ENCODE results near the gene KAZN.

The KAZN gene

DNA sequence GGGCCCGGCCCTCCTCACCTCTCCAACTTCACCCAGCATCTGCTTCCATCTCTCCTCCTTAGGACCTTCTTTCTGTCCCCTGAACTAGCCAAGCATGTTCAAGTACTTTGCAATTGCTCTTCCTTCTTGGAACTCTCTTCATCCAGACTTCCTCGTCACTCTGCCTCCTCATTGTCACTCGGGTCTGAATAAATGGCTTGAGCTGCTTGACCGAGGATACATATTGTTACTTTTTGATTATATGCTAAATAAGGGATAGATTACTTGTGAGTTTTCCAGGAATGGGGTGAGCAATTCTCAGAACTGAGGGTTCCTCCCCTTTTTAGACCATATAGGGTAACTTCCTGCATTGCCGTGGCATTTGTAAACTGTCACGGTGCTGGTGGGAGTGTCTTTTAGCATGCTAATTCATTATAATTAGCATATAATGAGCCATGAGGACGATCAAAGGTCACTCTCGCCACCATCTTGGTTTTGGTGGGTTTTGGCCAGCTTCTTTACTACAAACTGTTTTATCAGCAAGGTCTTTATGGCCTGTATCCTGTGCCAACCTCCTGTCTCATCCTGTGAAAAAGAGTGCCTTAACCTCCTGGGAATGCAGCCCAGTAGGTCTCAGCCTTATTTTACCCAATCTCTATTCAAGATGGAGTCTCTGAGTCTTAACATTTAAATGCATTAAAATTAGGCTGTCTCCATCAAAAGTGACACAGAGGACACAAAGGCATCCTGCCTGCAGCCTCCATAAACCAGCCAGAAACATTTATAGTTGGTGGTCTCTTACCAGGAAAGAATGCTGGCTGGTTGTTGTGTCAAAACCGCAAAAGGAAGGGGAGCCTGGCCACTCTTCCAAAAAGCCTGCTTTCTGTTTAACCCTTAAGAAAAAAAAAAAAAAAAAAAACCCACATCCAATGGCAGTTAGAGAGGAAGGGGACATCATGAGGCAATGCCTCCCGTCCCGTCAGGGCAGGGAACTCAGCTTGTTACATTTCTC is 179.3 kb downstream of the KAZN start:
- no peak for DNase-seq

DNA sequence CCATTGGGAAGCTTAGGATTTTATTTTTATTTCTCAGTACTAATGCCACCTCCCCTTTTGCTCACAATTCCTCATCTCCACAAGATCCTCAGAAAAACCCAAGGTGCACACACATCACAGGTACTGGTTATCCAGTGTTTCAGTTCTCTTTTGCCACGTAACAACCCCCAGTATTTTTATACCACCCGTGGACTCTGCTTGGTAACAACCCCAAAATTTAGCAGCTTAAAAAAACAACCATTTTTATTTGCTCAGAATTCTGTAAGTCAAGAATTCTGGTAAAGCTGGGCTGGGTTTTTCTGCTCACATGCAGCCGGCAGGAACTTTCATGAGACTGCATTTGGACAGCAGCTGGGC is 180.0 kb downstream of the KAZN start:
- DNase-seq = no peak

DNA sequence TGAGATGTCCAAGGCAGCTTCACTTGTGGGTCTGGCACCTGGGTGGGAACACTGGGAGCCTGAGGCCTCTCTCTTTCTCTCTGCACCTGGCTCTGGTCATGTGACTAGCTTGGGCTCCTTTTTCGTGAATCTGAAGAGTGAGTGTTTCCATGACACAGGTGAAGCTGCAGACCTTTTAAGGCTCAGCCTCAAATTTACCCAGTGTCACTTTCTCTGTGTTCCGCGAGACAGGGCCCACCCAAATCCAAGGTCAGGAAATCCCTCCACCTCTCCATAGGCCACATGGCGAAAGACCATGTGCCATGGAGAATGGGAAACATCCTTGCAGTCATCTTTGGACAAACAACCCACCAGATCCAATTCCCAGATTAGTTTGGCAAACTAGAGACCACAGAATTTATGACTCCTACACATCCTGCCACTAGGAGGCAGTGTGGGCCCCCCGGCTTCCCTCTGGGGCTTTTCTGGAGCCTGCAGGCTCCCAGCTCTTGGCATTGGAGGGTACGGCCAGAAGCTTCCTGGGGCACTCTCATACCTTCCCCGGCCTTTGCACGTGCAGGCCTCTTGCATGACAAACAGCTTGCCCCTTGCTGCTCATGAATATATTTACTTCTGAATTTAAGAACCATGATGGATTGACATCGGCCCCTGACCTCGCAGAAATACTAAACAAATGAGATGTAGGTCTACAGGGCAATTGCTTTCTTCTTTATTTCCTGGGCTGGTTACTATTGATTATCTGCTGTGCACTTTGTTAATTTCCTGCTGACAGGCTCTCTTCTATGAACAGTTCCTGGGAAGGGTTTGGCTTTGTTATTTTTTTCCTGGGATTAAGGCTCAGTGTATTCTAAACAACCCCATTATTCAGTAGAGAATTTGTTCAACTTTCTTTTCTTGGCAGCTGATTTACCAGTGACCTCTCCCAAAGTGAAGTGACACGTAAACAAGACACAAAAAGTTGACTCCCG is 180.7 kb downstream of the KAZN start:
- DNase-seq = peak; percentile 67

DNA sequence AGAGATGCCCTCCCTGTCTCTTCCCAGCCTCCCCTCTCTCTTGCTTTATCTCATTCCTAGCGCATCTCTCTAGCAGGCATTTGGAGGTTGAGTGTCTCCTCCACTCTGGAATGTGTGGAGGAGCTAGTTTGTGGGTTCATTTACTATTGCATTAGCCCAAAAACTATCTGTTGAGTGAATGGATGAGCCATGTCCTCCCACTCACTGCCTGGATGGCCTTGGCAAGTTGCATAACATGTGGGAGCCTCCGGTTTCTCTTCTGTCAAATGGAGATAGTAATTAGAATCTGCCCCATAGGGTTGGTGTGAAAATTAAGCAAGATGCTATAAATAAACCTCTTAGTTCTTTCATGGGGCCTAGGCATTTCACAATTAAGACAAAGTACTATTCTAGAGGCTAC is 181.8 kb downstream of the KAZN start:
- no peak for DNase-seq

DNA sequence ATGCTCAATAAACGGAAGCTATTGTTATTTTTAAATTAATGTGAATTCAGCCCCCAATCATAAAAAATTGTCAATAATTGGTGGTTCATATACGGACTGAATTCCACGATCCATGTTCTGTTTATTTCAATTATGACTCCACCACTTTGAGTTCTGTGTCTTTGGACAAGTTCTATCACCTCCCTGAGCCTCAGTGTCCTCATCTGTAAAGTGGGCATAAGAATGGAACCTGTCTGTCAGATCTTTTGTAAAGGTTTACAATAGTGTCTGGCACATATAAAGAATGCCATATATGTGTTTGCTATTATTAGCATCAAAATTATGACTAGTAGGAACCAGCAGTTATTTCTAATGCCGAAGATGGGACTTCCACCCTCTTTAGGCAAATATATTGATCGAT is 183.3 kb downstream of the KAZN start:
- DNase-seq = no peak

DNA sequence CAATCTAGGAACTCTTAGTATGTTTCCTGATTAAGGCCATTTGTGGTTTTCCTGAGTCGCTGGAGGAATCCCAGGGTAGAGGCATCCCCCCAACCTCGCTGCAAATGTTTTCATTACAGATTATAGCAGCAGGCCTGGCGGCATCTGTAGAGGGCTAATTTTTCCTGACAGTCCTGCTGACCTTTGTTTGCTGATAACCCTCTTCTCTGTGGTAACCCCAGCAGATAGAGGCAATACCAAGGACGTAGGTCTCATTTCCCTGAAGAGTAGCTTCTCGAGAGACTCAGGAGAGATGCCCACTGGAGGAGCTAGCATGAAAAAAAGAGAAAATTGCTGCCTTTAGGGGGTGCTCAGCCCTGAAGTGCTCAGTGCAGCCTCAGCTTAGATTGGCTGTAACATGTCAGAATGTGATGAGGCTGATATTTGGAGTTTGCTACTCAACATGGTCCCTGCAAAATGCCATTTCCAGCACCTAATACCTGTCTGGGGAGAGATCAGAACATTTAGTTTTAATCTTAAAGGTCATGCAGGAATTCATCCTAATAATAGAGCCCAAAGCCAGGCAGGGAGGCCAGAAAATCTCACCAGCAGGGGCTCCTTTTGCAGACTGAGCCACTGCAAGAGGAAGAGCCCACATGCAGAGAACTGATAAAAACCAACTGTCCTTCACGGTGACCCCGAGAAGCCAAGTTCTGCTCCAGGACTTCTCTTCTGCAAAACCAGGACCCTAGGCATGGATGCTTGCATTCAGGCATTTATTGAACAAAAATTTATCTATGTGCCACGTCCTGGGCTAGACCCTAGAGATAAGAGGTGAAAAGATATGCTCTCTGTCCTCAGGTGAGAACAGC is 184.5 kb downstream of the KAZN start:
- DNase-seq = no peak

DNA sequence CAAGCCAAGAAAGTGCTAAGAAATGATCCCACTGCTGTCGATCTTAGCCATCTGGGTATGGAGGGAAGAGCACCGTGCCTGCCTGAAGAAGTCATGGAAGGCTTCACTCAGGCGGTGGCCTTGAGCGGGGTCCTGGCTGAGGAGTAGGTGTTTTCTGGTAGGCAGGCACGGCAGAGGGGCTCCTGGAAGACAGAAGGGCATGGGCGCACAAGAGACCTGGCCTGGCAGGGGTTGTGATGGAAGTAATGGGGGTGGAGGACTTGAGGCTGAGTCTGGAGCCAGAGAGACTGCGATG is 185.1 kb downstream of the KAZN start:
- no peak for DNase-seq

DNA sequence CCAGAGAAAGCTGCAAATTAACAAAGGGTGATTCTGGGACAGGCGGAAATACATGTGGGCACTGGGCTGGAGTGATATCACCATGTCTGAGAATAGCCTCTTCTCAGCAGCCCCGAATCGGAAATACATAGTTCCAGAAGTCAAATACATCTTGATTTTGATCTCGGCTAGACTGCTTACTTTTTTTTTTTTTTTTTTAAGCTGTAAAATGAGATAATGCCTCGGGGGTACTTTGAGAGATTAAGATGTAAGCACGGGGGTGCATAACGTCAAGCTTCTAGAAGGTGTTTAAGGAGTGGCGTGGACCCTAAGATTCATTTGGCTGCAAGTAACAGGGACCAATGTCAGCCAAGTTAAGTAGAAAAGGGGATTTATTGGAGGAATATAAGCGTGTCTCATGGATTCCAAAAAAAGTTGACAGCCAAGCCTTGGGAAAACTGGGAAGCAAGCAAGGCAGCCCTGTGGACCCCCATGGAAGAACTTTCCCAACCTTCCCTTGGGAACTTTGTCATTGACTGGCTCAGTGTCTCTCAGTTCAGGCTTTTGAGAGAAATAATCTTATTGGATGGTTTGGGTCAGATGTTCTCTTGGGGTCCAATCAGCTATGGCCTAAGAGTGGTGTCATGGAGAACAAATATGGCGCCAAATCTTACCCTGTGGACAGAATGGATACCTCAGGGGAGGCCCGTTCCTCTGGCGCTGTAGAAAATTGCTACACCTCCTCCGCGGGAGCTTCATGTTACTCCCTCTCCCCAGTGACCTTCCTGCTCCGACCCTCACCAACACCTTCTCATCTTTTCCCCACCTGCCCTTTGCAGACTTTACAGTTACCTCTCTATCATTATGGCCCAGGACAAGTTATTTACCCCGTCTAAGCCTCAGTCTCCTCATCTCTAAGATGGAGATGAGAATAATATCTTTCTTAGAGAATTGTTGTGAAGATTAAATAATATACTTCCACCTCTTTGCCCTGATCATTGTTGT is 186.6 kb downstream of the KAZN start:
- no peak for DNase-seq

DNA sequence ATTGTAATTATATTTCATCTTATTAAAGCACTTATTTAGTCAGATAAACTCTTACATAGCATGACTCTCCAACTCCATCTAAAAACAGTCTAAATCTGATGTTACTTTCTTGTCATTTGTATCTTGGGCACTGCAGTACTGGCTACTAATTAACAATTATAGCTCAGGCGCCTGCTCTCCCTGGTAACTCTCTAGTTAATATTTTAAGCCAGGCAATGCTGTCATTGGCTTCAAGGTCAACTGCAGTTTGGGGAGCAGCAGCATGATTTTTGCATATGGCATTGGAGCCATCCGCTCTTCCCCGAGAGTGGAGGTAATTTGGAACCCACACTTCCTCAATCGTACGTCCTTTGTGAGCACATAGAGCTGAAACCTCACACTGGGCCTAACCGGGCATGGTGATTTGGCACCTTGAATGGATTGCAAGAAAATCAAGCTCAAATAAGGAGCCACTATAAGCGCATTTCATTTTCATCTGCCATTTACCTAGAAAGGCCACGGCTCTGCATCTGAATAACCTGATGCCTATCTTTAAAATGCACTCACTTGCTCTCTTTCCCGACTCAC is 187.7 kb downstream of the KAZN start:
- no peak for DNase-seq

DNA sequence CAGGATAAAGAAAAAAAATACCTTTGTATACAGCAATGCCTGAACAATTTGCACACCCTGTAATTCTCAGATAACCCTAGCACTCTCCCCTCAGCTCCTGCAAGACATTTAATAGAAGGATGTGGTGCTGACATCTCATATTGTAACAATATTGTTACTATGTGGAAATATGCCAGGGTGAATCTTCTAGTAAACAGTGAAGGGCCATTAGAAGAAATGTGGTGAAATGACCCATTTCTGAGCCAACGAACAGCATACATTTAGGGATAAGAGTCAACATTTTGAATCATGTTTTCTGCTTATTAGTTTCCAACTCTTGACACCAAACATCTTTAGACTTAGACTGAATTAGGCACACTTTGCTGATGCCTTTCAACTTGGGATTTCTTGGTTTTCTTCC is 188.2 kb downstream of the KAZN start:
- no peak for DNase-seq

DNA sequence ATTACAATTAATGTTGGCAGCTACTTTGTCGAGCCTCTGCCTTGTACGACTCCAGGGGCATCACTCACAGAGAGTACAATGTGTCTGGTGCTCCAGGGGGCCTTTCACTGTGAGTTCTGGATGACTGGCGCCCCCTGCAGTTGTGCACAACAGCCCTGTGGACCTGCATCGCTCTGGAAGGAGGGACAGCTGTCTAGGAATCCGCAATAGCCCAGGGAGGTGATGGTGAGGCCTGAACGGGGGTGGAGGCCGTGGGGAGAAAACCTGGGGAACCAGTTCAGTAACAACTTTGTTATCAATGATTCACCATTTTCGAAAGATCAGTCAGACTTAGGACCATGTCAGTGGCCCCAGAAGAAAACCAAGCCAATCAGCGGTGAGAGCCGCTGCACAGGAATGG is 189.1 kb downstream of the KAZN start:
- DNase-seq = no peak

DNA sequence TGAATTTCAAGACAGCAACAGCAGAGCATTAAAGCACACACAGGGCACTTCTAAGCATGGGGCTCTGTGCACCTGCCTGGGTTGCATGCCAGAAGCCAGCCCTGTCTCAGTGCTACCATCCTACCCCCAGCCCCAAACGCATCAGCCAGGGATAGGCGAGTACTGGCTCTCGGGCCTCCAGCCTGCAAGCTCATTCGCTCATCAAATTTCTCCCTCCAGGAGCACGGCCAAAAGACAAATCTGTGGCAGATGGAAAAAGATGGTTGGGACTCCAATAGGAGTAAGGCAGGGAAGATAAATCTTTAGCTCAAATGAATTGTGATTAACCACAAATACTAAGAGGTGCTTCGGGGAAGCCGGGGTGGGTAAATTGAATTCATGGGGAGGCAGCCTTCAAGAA is 189.6 kb downstream of the KAZN start:
- no peak for DNase-seq

DNA sequence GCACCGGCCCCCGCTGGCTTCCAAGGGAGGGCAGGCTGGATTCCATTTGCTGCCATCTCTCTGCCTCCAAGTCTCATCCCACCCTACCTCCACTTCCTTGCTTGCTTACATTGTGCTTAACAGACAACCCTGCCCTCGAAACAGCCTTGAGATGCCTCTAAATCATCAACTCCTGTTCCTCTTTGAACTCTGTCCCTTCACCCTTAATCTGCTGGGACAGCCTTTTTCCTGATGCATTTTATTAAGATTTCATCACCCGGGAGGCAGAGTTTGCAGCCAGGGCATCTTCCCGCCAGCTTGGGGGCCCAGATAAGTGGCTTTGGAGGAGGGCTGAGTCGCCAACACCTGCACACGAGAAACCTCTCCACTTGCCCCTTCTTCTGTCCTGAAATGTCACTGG is 192.5 kb downstream of the KAZN start:
- DNase-seq = no peak

DNA sequence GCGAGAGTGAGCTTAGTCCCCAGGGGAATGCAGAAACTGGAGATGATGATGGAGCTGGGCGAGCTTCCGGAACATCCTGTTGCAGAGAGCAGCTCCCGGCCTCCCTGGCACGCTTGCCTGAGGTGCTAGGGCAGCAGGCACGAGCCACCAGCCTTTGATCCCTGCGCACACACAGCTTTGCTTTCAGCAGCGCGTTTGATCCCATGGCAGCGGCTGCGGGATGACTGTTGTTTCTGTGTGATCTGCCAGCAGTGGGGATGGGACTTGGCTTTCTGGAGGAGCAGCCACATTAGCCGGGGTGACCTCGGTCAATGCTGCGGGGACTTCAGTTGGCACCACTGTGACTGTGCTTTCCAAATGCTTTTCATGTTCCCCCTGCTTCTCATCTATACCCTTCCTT is 193.2 kb downstream of the KAZN start:
- no peak for DNase-seq

DNA sequence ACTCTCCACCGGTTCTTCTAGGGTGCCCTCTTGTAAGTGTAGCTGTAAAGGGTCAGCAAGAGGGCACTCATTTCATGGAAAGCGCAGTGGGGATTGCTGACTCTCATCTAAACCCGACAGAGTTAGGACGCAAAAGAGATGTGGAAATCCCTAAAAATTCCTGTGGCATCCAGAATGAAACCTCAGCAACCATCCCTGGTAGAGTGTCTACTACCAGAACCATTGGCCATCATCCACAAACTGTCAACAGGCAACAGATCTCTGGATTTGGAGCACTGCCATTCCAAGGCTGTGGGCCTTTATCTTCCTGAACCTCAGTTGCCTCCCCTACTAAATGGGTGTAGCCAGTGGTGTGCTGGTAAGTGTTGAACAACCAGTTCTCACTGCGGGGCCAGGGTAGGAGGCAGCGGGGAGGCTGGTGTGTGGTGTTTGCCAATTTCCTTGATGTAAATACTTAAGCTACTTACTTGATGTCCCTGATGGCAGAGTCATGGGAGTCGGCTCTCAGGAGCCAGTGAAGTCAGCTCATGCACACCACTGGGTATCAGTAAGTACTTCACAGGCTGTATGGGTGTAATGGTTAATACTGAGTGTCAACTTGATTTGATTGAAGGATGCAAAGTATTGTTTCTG is 195.8 kb downstream of the KAZN start:
- no peak for DNase-seq

DNA sequence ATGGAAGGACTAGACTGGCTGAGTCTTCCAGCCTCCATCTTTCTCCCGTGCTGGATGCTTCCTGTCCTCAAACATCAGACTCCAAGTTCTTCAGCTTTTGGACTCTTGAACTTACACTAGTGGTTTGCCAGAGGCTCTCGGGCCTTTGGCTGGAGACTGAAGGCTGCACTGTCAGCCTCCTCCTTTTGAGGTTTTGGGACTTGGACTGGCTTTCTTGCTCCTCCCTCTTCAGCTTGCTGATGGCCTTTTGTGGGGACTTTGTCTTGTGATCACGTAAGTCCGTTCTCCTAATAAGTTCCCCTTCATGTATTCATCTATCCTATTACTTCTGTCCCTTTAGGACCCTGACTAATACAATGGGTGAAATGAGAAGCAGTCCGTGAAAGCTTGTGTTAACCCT is 196.4 kb downstream of the KAZN start:
- DNase-seq = no peak

DNA sequence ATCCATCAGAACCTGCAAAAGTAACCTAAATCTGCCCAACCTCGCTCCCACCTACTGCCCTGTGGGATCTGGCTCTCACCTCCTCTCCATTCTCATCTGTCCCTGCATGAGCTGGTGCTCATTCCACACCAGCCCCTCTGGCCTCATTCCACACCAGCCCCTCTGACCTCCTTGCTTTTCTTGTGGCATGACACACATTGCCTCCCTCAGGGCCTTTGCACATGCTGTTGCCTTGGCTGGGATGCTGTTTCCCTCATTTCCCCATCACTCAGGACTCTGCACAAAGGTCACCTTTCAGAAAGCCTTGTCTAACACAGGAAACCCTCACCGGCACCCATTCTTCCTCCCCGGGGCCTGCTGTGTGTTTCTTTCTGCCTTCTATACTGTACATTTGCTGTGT is 197.1 kb downstream of the KAZN start:
- DNase-seq = no peak

DNA sequence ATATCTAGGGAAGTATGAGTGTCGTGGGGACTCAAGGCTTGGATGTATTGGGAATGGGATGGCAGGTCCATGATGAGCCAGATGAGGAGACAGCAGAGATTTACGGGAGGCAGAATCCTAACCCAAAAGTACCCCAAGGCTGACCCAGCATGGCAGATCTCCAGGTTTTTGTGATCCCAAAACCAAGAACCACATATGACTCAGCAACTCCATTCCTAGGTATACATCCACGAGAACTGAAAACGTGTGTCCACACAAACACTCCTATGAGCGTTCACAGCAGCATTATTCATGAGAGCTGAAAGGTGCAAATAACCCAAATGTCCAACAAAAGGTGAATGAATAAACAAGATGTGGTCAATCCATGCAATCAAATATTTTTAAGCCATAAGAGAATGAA is 201.5 kb downstream of the KAZN start:
- DNase-seq = no peak

DNA sequence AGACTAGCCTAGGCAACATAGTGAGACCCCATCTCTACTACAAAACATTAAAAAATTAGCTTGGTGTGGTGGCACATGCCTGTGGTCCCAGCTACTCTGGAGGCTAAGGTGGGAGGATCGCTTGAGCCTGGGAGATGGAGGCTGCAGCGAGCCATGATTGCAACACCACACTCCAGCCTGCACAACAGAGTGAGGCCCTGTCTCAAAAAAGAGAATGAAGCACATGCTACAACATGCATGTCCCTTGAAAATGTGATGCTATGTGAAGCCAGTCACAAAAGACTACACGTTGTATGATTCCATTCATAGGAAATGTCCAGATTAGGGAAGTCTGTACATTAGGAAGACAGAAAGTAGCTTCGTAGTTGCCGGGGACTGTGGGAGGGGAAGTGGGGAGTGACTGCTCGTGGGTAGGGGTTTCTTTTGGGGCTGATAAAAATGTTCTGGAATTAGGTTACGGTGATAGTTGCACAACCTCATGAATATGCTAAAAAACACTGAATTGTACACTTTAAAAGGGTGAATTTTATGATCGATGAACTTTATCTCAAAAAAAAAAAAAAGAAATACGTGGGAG is 202.1 kb downstream of the KAZN start:
- no peak for DNase-seq

DNA sequence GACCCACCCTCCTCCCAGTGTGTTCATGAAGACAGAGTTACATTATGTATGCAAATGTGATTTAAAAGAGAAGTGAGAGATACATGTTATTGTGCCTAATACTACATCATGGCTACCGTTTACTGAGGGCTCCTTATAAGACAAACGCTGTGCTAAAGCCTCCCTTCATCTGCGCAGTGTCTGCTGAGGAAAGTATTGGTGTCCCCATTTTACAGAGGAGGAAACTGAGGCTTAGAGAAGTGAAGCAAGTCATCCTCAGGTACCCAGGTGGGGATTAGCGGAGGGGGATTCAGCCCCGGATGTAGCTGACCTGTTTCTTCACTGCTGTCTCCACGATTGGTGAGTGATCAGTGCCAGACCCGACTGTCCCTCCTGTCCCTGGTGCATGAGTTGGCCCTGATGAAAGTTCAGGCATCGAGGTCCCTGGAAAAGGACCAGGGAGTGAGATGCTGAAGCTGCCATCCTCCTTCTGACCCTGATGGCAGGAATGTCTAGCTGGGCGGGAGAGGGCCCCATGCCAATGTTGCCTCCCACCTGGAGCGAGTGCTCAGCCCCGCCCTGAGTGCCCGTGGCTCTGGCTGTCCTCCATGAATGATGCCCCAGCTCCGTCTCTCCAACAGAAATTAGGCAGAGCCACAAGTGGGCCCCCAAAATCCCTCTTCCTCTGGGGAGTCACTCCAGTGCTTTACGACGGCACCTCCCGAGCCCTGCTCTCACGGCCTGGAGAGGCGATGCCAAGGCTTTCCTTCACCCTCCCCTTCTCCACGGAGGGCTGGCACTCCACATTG is 204.7 kb downstream of the KAZN start:
- no peak for DNase-seq
